ENCODE measurements around the gene SEC24D.

The SEC24D gene

GRCh38 chr4:118684873-118685811 lies 150.8 kb downstream of the SEC24D start, which contains the start of gene METTL14:
Gene METTL14, plus strand, starts transcription at chr4:118685392. Its CDS starts 143 bp downstream, at chr4:118685535.
- DNase-seq = peak; percentile 88 to 93

GRCh38 chr4:118683513-118683912 lies 152.4 kb downstream of the SEC24D start:
- DNase-seq = peak in 1 of 2 experiments; percentile 4

DNA sequence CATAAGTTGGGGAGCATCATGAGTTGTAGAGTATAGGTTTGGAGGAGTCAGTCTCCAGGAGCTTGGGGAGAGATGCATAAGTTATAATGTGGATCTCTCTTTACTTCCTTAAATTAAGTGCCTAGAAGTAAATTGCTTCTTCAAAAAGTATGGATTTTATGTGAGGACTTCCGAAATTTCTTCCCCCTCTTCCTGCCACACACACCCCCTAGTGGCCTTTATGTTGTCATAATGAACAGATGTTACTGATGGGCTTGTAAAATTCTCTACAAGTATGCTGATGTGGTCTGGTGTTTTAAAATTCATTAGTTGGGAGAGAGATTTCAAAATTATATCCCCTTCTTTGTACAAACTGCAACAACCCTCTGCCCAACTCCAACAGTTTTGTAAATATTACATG lies 153.0 kb downstream of the SEC24D start:
- no peak for DNase-seq

DNA sequence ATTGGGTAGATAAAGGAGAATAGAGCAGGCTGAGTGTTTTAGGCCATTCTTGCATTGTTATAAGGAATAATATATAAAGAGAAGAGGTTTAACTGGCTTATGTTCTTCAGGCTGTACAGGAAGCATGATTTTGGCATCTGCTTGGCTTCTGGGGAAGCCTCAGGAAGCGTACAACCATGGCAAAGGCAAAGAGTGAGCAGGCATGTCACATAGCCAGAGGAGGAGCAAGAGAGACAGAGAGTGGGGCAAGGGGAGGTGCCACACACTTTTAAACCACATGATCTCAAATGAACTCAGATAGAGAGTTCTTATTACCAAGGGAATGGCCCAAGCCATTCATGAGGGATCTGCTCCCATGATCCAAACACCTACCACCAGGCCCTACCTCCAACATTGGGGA lies 155.1 kb downstream of the SEC24D start:
- no peak for DNase-seq

DNA sequence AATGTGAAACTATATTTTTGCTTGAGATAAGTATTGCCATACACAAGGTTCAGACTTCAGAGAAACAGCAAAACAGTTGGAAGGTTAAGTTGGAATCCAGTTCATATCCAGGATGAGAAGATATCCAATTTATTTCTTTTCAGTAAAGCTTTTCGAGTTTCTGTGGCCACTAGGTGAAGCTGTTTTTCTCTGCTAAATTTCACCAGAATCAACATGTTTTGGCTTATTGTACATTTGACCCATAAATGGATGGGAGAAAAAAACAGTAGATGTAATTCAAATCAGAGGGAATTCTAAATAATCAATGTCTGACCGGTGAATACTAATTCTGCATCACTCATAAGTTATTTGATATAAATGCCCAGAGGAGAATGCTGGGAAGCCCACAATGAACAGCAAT lies 159.8 kb downstream of the SEC24D start:
- DNase-seq = no peak

All from NCI-H2081 (cell line).